Endothelial cell of umbilical vein (primary cell): ENCODE measurements around the gene PLCB4. TPM values are rescaled to one million over a fixed set of nuclear protein-coding genes. Genes with fewer than 3 reads are reported as not detected.

ENCODE experiments used
- BruUV-seq: library from RNA; stranded (reverse); fragments of 400-500 nt; replicated peaks from 2 replicates; lab custom pipeline; 2021; lab: Mats Ljungman, UMichigan
- CTCF ChIA-PET: fragments of 300-600, 350-600 bp; sonication (Branson Sonifier 250); formaldehyde crosslinking; loops from one replicate; lab custom pipeline; 2021; ENCODE audit warnings: antibody characterized with exemption, inconsistent platforms; lab: Charles Lee
- POLR2A ChIA-PET: fragments of 300-600, 350-600 bp; sonication (Branson Sonifier 250); formaldehyde crosslinking; loops from one replicate; lab custom pipeline; 2021; ENCODE audit warnings: antibody characterized with exemption, inconsistent platforms; lab: Charles Lee
- DNase-seq: peaks from one replicate; pipeline ENCODE4 v3.0.0-alpha.2; 2011; ENCODE audit warnings: low read depth, low spot score
- FAIRE-seq: peaks from 2 replicates; lab custom pipeline; 2011; peaks lifted over from hg19 to GRCh38; lab: Jason Lieb, UNC
- H2AFZ ChIP-seq: 2 replicates; pipeline ENCODE4 v1.6.0; 2012; ENCODE audit warnings: low read depth, low read length, control low read depth, inconsistent platforms
- H3K27ac ChIP-seq: 2 replicates; pipeline ENCODE4 v1.5.1; 2011; ENCODE audit warnings: low read depth, mild to moderate bottlenecking, control low read depth, low read length, moderate library complexity; ENCODE audit not compliant: insufficient read depth
- H3K27me3 ChIP-seq, 2 experiments: 2 replicates each; pipeline versions ENCODE4 v1.6.0 to v1.6.1; 2011; ENCODE audit warnings: low read length in 2 of 2, mixed read lengths in 1 of 2; ENCODE audit not compliant: control insufficient read depth in 2 of 2, insufficient read depth in 2 of 2
- H3K36me3 ChIP-seq, 2 experiments: 2 replicates in 1 of 2; 3 replicates in 1 of 2; pipeline ENCODE4 v1.5.1; 2011; ENCODE audit warnings: low read length in 2 of 2, mild to moderate bottlenecking in 1 of 2, moderate library complexity in 1 of 2; ENCODE audit not compliant: control insufficient read depth in 2 of 2, insufficient read depth in 2 of 2; ENCODE audit errors: extremely low read depth in 1 of 2
- H3K4me1 ChIP-seq: 3 replicates; pipeline ENCODE4 v1.5.1; 2011; ENCODE audit warnings: mild to moderate bottlenecking, low read length; ENCODE audit not compliant: control insufficient read depth, insufficient read depth; ENCODE audit errors: extremely low read depth
- H3K4me2 ChIP-seq: 2 replicates; pipeline ENCODE4 v1.6.1; 2011; ENCODE audit warnings: low read length, control low read depth, mixed read lengths; ENCODE audit not compliant: insufficient read depth
- H3K4me3 ChIP-seq, 3 experiments: fragments of 200-600 bp in 1 of 3; sonication (generic), shearing (Covaris generic) in 1 of 3; replicated peaks in 1 of 3; 2 replicates each; pipeline ENCODE4 v1.5.1; 2011 to 2016; ENCODE audit warnings: control low read depth in 3 of 3, low read length in 3 of 3, mild to moderate bottlenecking in 2 of 3, inconsistent platforms in 1 of 3, low read depth in 1 of 3, moderate library complexity in 1 of 3; ENCODE audit not compliant: insufficient read depth in 1 of 3
- H3K79me2 ChIP-seq: 2 replicates; pipeline ENCODE4 v1.6.0; 2012; ENCODE audit warnings: low read length, inconsistent platforms; ENCODE audit not compliant: control insufficient read depth, insufficient read depth
- H3K9ac ChIP-seq: replicated peaks from 2 replicates; pipeline ENCODE3; 2011; ENCODE audit warnings: low read length, control low read depth; ENCODE audit not compliant: insufficient read depth; ENCODE audit errors: extremely low read depth
- H3K9me1 ChIP-seq: replicated peaks from 3 replicates; pipeline ENCODE4 v1.6.0; 2011; ENCODE audit warnings: mild to moderate bottlenecking, low read length; ENCODE audit not compliant: control insufficient read depth, insufficient read depth; ENCODE audit errors: extremely low read depth
- H3K9me3 ChIP-seq: replicated peaks from 2 replicates; pipeline ENCODE4 v1.5.1; 2012; ENCODE audit warnings: low read length, inconsistent platforms; ENCODE audit not compliant: control insufficient read depth, insufficient read depth
- H4K20me1 ChIP-seq: replicated peaks from 2 replicates; pipeline ENCODE3; 2011; ENCODE audit warnings: mild to moderate bottlenecking, low read length; ENCODE audit not compliant: control insufficient read depth, insufficient read depth; ENCODE audit errors: extremely low read depth
- CTCF ChIP-seq, 2 donors: IDR thresholded peaks; 1 replicate in 1 of 2; 2 replicates in 1 of 2; pipeline ENCODE4 v1.5.1; 2011; ENCODE audit warnings: low read length in 2 of 2, mild to moderate bottlenecking in 2 of 2, moderate library complexity in 2 of 2, control low read depth in 1 of 2, inconsistent platforms in 1 of 2, low read depth in 1 of 2; ENCODE audit not compliant: insufficient read depth in 1 of 2; ENCODE audit errors: extremely low read depth in 1 of 2
- EZH2 ChIP-seq: IDR thresholded peaks from 2 replicates; pipeline ENCODE4 v1.6.1; 2012; ENCODE audit warnings: borderline replicate concordance, low read depth, mild to moderate bottlenecking, moderate library complexity, low read length, inconsistent platforms; ENCODE audit not compliant: severe bottlenecking
- FOS ChIP-seq: IDR thresholded peaks from 2 replicates; pipeline ENCODE4 v1.6.1; 2011; ENCODE audit warnings: mild to moderate bottlenecking, low read length, moderate library complexity, borderline replicate concordance; ENCODE audit not compliant: insufficient read depth
- GATA2 ChIP-seq: IDR thresholded peaks from 2 replicates; pipeline ENCODE4 v1.7.0; 2011; ENCODE audit warnings: low read depth, mild to moderate bottlenecking, moderate library complexity, mixed read lengths, low read length; ENCODE audit not compliant: insufficient read length, insufficient read depth
- JUN ChIP-seq: IDR thresholded peaks from 2 replicates; pipeline ENCODE4 v1.6.1; 2011; ENCODE audit warnings: borderline replicate concordance, low read depth; ENCODE audit not compliant: insufficient read length, insufficient read depth
- MAX ChIP-seq: IDR thresholded peaks from 2 replicates; pipeline ENCODE4 v1.6.1; 2011; ENCODE audit not compliant: insufficient read depth, insufficient read length
- MYC ChIP-seq: IDR thresholded peaks from one replicate; pipeline ENCODE4 v1.6.1; 2011; ENCODE audit warnings: mild to moderate bottlenecking, low read depth, low read length
- POLR2A ChIP-seq: IDR thresholded peaks from 2 replicates; pipeline ENCODE4 v1.6.1; 2012; ENCODE audit warnings: low read depth, mild to moderate bottlenecking, control low read depth, low read length
- POLR2AphosphoS5 ChIP-seq: IDR thresholded peaks from 2 replicates; pipeline ENCODE4 v1.6.1; 2012; ENCODE audit warnings: low read depth, mild to moderate bottlenecking, control low read depth, low read length, moderate library complexity; ENCODE audit not compliant: insufficient read depth
- dilution Hi-C: fragments of 300-500 bp; cut with MboI; formaldehyde crosslinking; loops from one replicate; pipeline ENCODE4 v1.15.0; 2019; ENCODE audit warnings: low sequenced_read_pairs; ENCODE audit not compliant: extremely low pct_ligation_motif_present
- intact Hi-C: fragments of 100-400 bp; cut with micrococcal nuclease; formaldehyde crosslinking; loops from one replicate; pipeline ENCODE4 v1.10.0; 2022
- polyA plus RNA-seq, 4 experiments: library from polyadenylated mRNA; depleted of rRNA in 3 of 4; stranded (reverse) in 3 of 4; unstranded in 1 of 4; fragments of >200 nt; gene quantifications; 2 replicates each; pipeline versions ENCODE4 v1.2.1 to v1.2.3, GENCODE V29; 2011 to 2012; ENCODE audit warnings: missing spikeins in 1 of 4
- total RNA-seq: library from RNA; stranded (reverse); gene quantifications from 2 replicates; pipeline ENCODE4 v1.2.3, GENCODE V29; 2021

Gene PLCB4
- total and polyA plus RNA-seq, 2 donors (not counting 3 experiments of a cell fraction or from before 2014, with no cell fraction given), result 0.37 to 1.7 TPM

- intact Hi-C loops, result no loop called here
- no peaks in the 10 kb centered on the region for H3K9me3 ChIP-seq
- CTCF ChIA-PET, result interaction anchor here (1.2 kb wide), 1 partner anchor 440 kb away, joined by 5 read pairs; no protein-coding TSS in a partner anchor
- H3K27me3 ChIP-seq, result no peaks in the 10 kb centered on the region
- H4K20me1 ChIP-seq, result no peaks in the 10 kb centered on the region
- DNase-seq (no peak), FAIRE-seq (no peak)
- no peaks in the 10 kb centered on the region for H3K4me1 ChIP-seq
- POLR2A ChIA-PET, result no interaction called here
- H3K4me3 ChIP-seq, result no peak overlapping the region
- H3K4me2 ChIP-seq, result no peak overlapping the region
- H3K27ac ChIP-seq, result no peak overlapping the region
- TF ChIP-seq MAX, result no peak
- no peak for TF ChIP-seq JUN
- TF ChIP-seq FOS, result no peak
- no peak for TF ChIP-seq MYC
- no peak for TF ChIP-seq EZH2
- TF ChIP-seq POLR2A, result no peak
- TF ChIP-seq CTCF (IDR thresholded peaks at IDR 0.05; ENCODE audit: extremely low read depth in 1 of 2, insufficient read depth in 1 of 2, low read depth in 1 of 2, low read length in 2 of 2), result no peak
- TF ChIP-seq GATA2, result no peak
- no peak for TF ChIP-seq POLR2AphosphoS5
- dilution Hi-C loops, result no loop called here
- no peaks in the 10 kb centered on the region for H3K36me3 ChIP-seq
- BruUV-seq, result no TSS peak
- no peaks in the 10 kb centered on the region for H3K9me1 ChIP-seq
- H3K79me2 ChIP-seq, result no peaks in the 10 kb centered on the region
- no peak overlapping the region for H2AFZ ChIP-seq
- no peak overlapping the region for H3K9ac ChIP-seq
Measured at GRCh38 chr20:9294041-9294440, 225.2 kb downstream of the PLCB4 start.
